GM21528 (cell line): ENCODE measurements around the gene MTCH2.
"Not testable (repeated sequence)": the region's sequence is repeated elsewhere in the genome, so short reads cannot be mapped to it uniquely, and the experiment has no call there.

Experiments
- ATAC-seq: cut with Tn5 transposase; IDR thresholded peaks from one replicate; pipeline ENCODE4 v1.9.1; 2021; ENCODE audit warnings: mild to moderate bottlenecking, moderate library complexity; ENCODE audit not compliant: unreplicated experiment, low FRiP score

MTCH2 gene

GRCh38 chr11:47642099-47642855 lies at the start of gene MTCH2:
Gene MTCH2 (minus strand): TSS chr11:47642559. CDS start chr11:47642465, 94 bp downstream.
- peak; percentile 91 for ATAC-seq

- no peak for ATAC-seq
Measured at GRCh38 chr11:47691979-47692378, 49.6 kb upstream of the MTCH2 start.

GRCh38 chr11:47689480-47689879 lies 47.1 kb upstream of the MTCH2 start:
- ATAC-seq, result no peak

GRCh38 chr11:47688991-47689390 lies 46.6 kb upstream of the MTCH2 start:
- ATAC-seq, result no peak

GRCh38 chr11:47688111-47688510 lies 45.8 kb upstream of the MTCH2 start:
- ATAC-seq, result no peak

- ATAC-seq, result not testable (repeated sequence)
Measured at GRCh38 chr11:47686704-47687103, 44.3 kb upstream of the MTCH2 start.

GRCh38 chr11:47686151-47686550 lies 43.8 kb upstream of the MTCH2 start:
- ATAC-seq, result no peak

GRCh38 chr11:47675851-47676250 lies 33.5 kb upstream of the MTCH2 start:
- no peak for ATAC-seq

- ATAC-seq, result no peak
Measured at GRCh38 chr11:47672283-47672730, 29.9 kb upstream of the MTCH2 start.

- ATAC-seq, result no peak
Measured at GRCh38 chr11:47669856-47670255, 27.5 kb upstream of the MTCH2 start.

- no peak for ATAC-seq
Measured at GRCh38 chr11:47668665-47669064, 26.3 kb upstream of the MTCH2 start.

- no peak for ATAC-seq
Measured at GRCh38 chr11:47667555-47667954, 25.2 kb upstream of the MTCH2 start.

- no peak for ATAC-seq
Measured at GRCh38 chr11:47667135-47667534, 24.8 kb upstream of the MTCH2 start.

- not testable (repeated sequence) for ATAC-seq
Measured at GRCh38 chr11:47664936-47665335, 22.6 kb upstream of the MTCH2 start.

- no peak for ATAC-seq
Measured at GRCh38 chr11:47661245-47661644, 18.9 kb upstream of the MTCH2 start.

- ATAC-seq, result no peak
Measured at GRCh38 chr11:47659276-47659675, 16.9 kb upstream of the MTCH2 start.

- no peak for ATAC-seq
Measured at GRCh38 chr11:47656260-47656885, 14.0 kb upstream of the MTCH2 start.

GRCh38 chr11:47651818-47652469 lies 9.6 kb upstream of the MTCH2 start:
- no peak for ATAC-seq

- no peak for ATAC-seq
Measured at GRCh38 chr11:47649276-47649675, 6.9 kb upstream of the MTCH2 start.

GRCh38 chr11:47646019-47646418 lies 3.7 kb upstream of the MTCH2 start:
- no peak for ATAC-seq

GRCh38 chr11:47645500-47645899 lies 3.1 kb upstream of the MTCH2 start:
- ATAC-seq, result no peak
